ENCODE measurements around the gene ACO1. TPM values are rescaled to one million over a fixed set of nuclear protein-coding genes. Genes with fewer than 3 reads are reported as not detected.

ACO1 gene
- total and polyA plus RNA-seq, 2 experiments from 2014 or later = 72.0 to 79.5 TPM

- H3K79me2 ChIP-seq (ENCODE audit: insufficient read depth) = no peaks in the 10 kb centered on the region
- H3K9me3 ChIP-seq (ENCODE audit: low read depth) = no peaks in the 10 kb centered on the region
- H3K9me2 ChIP-seq (ENCODE audit: insufficient read depth) = no peaks in the 10 kb centered on the region
- H4K20me1 ChIP-seq (ENCODE audit: insufficient read depth) = no peaks in the 10 kb centered on the region
- peaks cover 6% of the 10 kb centered on the region; the same call in 1 of the 2 replicates for H3F3A ChIP-seq (ENCODE audit: insufficient read depth)
- peaks cover 7% of the 10 kb centered on the region; the same call in 1 of the 2 replicates for H3K4me1 ChIP-seq (ENCODE audit: insufficient read depth)
- H3K4me3 ChIP-seq = no peak overlapping the region
- in situ Hi-C loops (cut with MboI) = no loop called here
- no peak overlapping the region for H3K9ac ChIP-seq
- no peak for DNase-seq
- no peak overlapping the region for H3K4me2 ChIP-seq (ENCODE audit: unreplicated experiment)
- H3K27ac ChIP-seq = no peak overlapping the region
- no peak overlapping the region for H2AFZ ChIP-seq
- H3K36me3 ChIP-seq (ENCODE audit: low read depth) = peaks cover 11% of the 10 kb centered on the region; the same call in 1 of the 2 replicates
- no peaks in the 10 kb centered on the region for H3K27me3 ChIP-seq (replicated peaks; ENCODE audit: insufficient read depth)
- TF ChIP-seq EZH2 (IDR thresholded peaks at IDR 0.05; ENCODE audit: insufficient read depth, poor library complexity, severe bottlenecking) (no peak), EZH2phosphoT487 (IDR thresholded peaks at IDR 0.05; ENCODE audit: insufficient read depth, low read depth) (no peak)
- WGBS, 2 experiments (ENCODE audit: low coverage in 1 of 2, low lambda C conversion rate in 2 of 2, missing lambda C conversion rate in 2 of 2) = 92 to 100% methylated on average over 1 of the region's 1 CpG
These were observed 72.1 kb downstream of the ACO1 start for GRCh38 chr9:32456564-32456963.

- in situ Hi-C loops (cut with MboI) = no loop called here
These were observed 79.3 kb downstream of the ACO1 start for GRCh38 chr9:32463500-32464293.

GRCh38 chr9:32468740-32469139 is 84.3 kb downstream of the ACO1 start:
- Histone ChIP-seq H3F3A (ENCODE audit: insufficient read depth) (no peaks in the 10 kb centered on the region), H3K9me2 (ENCODE audit: insufficient read depth) (no peaks in the 10 kb centered on the region), H3K27ac (no peak overlapping the region), H3K79me2 (ENCODE audit: insufficient read depth) (no peaks in the 10 kb centered on the region), H3K4me2 (ENCODE audit: unreplicated experiment) (no peak overlapping the region), H2AFZ (no peak overlapping the region), H4K20me1 (ENCODE audit: insufficient read depth) (no peaks in the 10 kb centered on the region), H3K4me3 (no peak overlapping the region), H3K36me3 (ENCODE audit: low read depth) (no peaks in the 10 kb centered on the region), H3K4me1 (ENCODE audit: insufficient read depth) (no peaks in the 10 kb centered on the region), H3K27me3 (replicated peaks; ENCODE audit: insufficient read depth) (no peaks in the 10 kb centered on the region), H3K9ac (no peak overlapping the region), H3K9me3 (ENCODE audit: low read depth) (no peaks in the 10 kb centered on the region)
- in situ Hi-C loops (cut with MboI) = no loop called here
- DNase-seq = no peak
- 96 to 100% methylated on average over 1 of the region's 1 CpG for WGBS, 2 experiments (ENCODE audit: low coverage in 1 of 2, low lambda C conversion rate in 2 of 2, missing lambda C conversion rate in 2 of 2)
- TF ChIP-seq EZH2phosphoT487 (IDR thresholded peaks at IDR 0.05; ENCODE audit: insufficient read depth, low read depth) (no peak), EZH2 (IDR thresholded peaks at IDR 0.05; ENCODE audit: insufficient read depth, poor library complexity, severe bottlenecking) (no peak)

More at GRCh38 chr9:32463500-32464293, 79.3 kb downstream of the ACO1 start:
- DNase-seq = no peak
- H3K4me2 ChIP-seq (ENCODE audit: unreplicated experiment) = no peak overlapping the region
- H3F3A ChIP-seq (ENCODE audit: insufficient read depth) = peaks cover 6% of the 10 kb centered on the region; the same call in 1 of the 2 replicates
- H3K36me3 ChIP-seq (ENCODE audit: low read depth) = no peaks in the 10 kb centered on the region
- no peak overlapping the region for H3K9ac ChIP-seq
- no peaks in the 10 kb centered on the region for H3K4me1 ChIP-seq (ENCODE audit: insufficient read depth)
- H2AFZ ChIP-seq = no peak overlapping the region
- H3K27me3 ChIP-seq (replicated peaks; ENCODE audit: insufficient read depth) = no peaks in the 10 kb centered on the region
- TF ChIP-seq EZH2 (IDR thresholded peaks at IDR 0.05; ENCODE audit: insufficient read depth, poor library complexity, severe bottlenecking) (no peak), EZH2phosphoT487 (IDR thresholded peaks at IDR 0.05; ENCODE audit: insufficient read depth, low read depth) (no peak)
- no peaks in the 10 kb centered on the region for H3K9me3 ChIP-seq (ENCODE audit: low read depth)
- no peak overlapping the region for H3K4me3 ChIP-seq
- no peaks in the 10 kb centered on the region for H3K9me2 ChIP-seq (ENCODE audit: insufficient read depth)
- no peak overlapping the region for H3K27ac ChIP-seq
- H3K79me2 ChIP-seq (ENCODE audit: insufficient read depth) = no peaks in the 10 kb centered on the region
- H4K20me1 ChIP-seq (ENCODE audit: insufficient read depth) = no peaks in the 10 kb centered on the region
- WGBS, 2 experiments (ENCODE audit: low coverage in 1 of 2, low lambda C conversion rate in 2 of 2, missing lambda C conversion rate in 2 of 2) = 90 to 93% methylated on average over 3 to 5 of the region's 5 CpGs

- H3K36me3 ChIP-seq (ENCODE audit: low read depth) = no peaks in the 10 kb centered on the region
- H3K4me1 ChIP-seq (ENCODE audit: insufficient read depth) = no peaks in the 10 kb centered on the region
- no peak overlapping the region for H3K4me2 ChIP-seq (ENCODE audit: unreplicated experiment)
- H3K27me3 ChIP-seq (replicated peaks; ENCODE audit: insufficient read depth) = no peaks in the 10 kb centered on the region
- H3K9me3 ChIP-seq (ENCODE audit: low read depth) = no peaks in the 10 kb centered on the region
- DNase-seq = no peak
- TF ChIP-seq EZH2phosphoT487 (IDR thresholded peaks at IDR 0.05; ENCODE audit: insufficient read depth, low read depth) (no peak), EZH2 (IDR thresholded peaks at IDR 0.05; ENCODE audit: insufficient read depth, poor library complexity, severe bottlenecking) (no peak)
- H3K9me2 ChIP-seq (ENCODE audit: insufficient read depth) = no peaks in the 10 kb centered on the region
- H3K27ac ChIP-seq = no peak overlapping the region
- 93 to 100% methylated on average over 3 of the region's 3 CpGs for WGBS, 2 experiments (ENCODE audit: low coverage in 1 of 2, low lambda C conversion rate in 2 of 2, missing lambda C conversion rate in 2 of 2)
- H3K9ac ChIP-seq = no peak overlapping the region
- H4K20me1 ChIP-seq (ENCODE audit: insufficient read depth) = no peaks in the 10 kb centered on the region
- no peaks in the 10 kb centered on the region for H3F3A ChIP-seq (ENCODE audit: insufficient read depth)
- in situ Hi-C loops (cut with MboI) = no loop called here
- H3K79me2 ChIP-seq (ENCODE audit: insufficient read depth) = no peaks in the 10 kb centered on the region
- H3K4me3 ChIP-seq = no peak overlapping the region
- H2AFZ ChIP-seq = no peak overlapping the region
These were observed 87.9 kb downstream of the ACO1 start for GRCh38 chr9:32472344-32472743.

Measured in GM23248 (cell line).